ENCODE measurements around the gene USP31. TPM values are rescaled to one million over a fixed set of nuclear protein-coding genes. Genes with fewer than 3 reads are reported as not detected.

USP31 gene
- total RNA-seq, 1 experiment from 2014 or later = 23.6 TPM

DNA sequence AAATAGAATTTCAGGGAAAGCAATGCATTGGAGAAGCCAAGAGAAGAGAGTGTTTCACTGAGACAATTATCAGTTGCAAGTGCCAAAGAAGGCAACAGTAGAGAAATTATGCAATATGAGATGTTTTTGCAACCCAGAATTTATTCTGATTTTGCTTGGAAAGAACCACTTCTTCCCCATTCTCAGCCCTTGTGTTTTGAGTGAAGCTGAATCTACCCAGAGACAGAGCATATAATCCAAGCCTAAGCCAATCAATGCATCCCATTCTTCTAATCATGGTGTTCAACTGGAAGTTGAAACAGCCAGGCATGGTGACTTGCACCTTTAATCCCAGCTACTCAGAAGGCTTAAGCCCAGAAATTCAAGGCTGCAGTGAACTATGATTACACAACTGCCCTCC lies 26.4 kb upstream of the USP31 start:
- Mint-ChIP-seq H3K27me3 (ENCODE audit: unreplicated experiment) (peaks cover 87% of the 10 kb centered on the region), H3K36me3 (ENCODE audit: insufficient read depth, unreplicated experiment) (no peaks in the 10 kb centered on the region), H3K27ac (ENCODE audit: unreplicated experiment) (no peak overlapping the region), H3K9me3 (ENCODE audit: low read depth, unreplicated experiment) (no peaks in the 10 kb centered on the region), H3K4me3 (ENCODE audit: low read depth, unreplicated experiment) (no peak overlapping the region), H3K4me1 (ENCODE audit: low read depth, unreplicated experiment) (no peaks in the 10 kb centered on the region)
- CTCF ChIA-PET = no interaction called here
- TF ChIP-seq, protein P1, sequence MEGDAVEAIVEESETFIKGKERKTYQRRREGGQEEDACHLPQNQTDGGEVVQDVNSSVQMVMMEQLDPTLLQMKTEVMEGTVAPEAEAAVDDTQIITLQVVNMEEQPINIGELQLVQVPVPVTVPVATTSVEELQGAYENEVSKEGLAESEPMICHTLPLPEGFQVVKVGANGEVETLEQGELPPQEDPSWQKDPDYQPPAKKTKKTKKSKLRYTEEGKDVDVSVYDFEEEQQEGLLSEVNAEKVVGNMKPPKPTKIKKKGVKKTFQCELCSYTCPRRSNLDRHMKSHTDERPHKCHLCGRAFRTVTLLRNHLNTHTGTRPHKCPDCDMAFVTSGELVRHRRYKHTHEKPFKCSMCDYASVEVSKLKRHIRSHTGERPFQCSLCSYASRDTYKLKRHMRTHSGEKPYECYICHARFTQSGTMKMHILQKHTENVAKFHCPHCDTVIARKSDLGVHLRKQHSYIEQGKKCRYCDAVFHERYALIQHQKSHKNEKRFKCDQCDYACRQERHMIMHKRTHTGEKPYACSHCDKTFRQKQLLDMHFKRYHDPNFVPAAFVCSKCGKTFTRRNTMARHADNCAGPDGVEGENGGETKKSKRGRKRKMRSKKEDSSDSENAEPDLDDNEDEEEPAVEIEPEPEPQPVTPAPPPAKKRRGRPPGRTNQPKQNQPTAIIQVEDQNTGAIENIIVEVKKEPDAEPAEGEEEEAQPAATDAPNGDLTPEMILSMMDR (IDR thresholded peaks at IDR 0.05; ENCODE audit: unreplicated experiment) = no peak
- no TSS peak for BruUV-seq (replicated peaks)
- intact Hi-C loops (cut with micrococcal nuclease; ENCODE audit: unreplicated experiment) = no loop called here
- no peak for DNase-seq

DNA sequence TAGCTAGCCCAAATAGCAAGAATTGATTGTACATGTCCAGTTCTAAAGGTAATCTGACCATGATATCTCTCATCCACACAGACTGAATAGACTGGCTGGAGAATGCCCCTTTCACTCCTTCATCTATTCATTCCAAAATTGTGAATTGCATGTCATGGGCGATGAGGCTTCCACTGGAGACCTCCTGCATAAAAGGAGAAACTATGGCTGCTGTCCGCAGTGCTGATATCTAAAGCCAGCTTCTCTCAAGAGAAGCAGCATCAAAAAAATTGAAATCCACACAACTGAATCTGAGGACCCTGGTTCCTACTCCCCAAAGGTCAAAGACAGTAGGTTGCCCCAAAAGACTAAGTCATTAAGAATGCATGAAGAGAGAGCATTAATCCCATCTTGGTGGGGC lies 25.4 kb upstream of the USP31 start:
- no TSS peak for BruUV-seq (replicated peaks)
- H3K9me3 Mint-ChIP-seq (ENCODE audit: low read depth, unreplicated experiment) = no peaks in the 10 kb centered on the region
- H3K4me3 Mint-ChIP-seq (ENCODE audit: low read depth, unreplicated experiment) = no peak overlapping the region
- no peak overlapping the region for H3K27ac Mint-ChIP-seq (ENCODE audit: unreplicated experiment)
- H3K27me3 Mint-ChIP-seq (ENCODE audit: unreplicated experiment) = peaks cover 90% of the 10 kb centered on the region
- DNase-seq = no peak
- H3K4me1 Mint-ChIP-seq (ENCODE audit: low read depth, unreplicated experiment) = no peaks in the 10 kb centered on the region
- intact Hi-C loops (cut with micrococcal nuclease; ENCODE audit: unreplicated experiment) = no loop called here
- H3K36me3 Mint-ChIP-seq (ENCODE audit: insufficient read depth, unreplicated experiment) = no peaks in the 10 kb centered on the region
- CTCF ChIA-PET = no interaction called here
- TF ChIP-seq, protein P1 (IDR thresholded peaks at IDR 0.05; ENCODE audit: unreplicated experiment) = no peak

DNA sequence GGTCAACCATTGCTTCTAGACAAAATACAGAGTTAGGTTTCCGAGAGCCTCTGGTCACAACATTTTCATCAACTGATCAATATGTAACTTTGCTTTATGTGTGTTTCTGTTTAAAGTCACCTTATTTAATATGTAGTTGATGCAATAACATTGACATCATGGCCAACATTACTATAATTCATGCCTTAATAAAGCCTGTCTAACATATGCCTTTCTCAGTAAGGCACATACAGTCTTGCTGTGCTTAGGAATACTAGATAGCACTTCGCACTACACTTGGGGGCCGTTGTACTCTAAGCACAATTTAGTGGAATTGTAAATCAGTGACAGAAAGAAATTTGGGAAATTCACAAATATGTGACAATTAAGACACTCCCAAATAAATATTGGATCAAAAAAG lies 23.7 kb upstream of the USP31 start:
- DNase-seq = no peak
- Mint-ChIP-seq H3K4me3 (ENCODE audit: low read depth, unreplicated experiment) (no peak overlapping the region), H3K9me3 (ENCODE audit: low read depth, unreplicated experiment) (no peaks in the 10 kb centered on the region), H3K36me3 (ENCODE audit: insufficient read depth, unreplicated experiment) (no peaks in the 10 kb centered on the region), H3K27me3 (ENCODE audit: unreplicated experiment) (peaks cover 90% of the 10 kb centered on the region), H3K27ac (ENCODE audit: unreplicated experiment) (no peak overlapping the region), H3K4me1 (ENCODE audit: low read depth, unreplicated experiment) (no peaks in the 10 kb centered on the region)
- TF ChIP-seq, protein P1 (IDR thresholded peaks at IDR 0.05; ENCODE audit: unreplicated experiment) = no peak
- intact Hi-C loops (cut with micrococcal nuclease; ENCODE audit: unreplicated experiment) = no loop called here
- no TSS peak for BruUV-seq (replicated peaks)
- CTCF ChIA-PET = interaction anchor here (0.6 kb wide), 1 partner anchor 44 kb away, joined by 3 read pairs; no protein-coding TSS in a partner anchor

DNA sequence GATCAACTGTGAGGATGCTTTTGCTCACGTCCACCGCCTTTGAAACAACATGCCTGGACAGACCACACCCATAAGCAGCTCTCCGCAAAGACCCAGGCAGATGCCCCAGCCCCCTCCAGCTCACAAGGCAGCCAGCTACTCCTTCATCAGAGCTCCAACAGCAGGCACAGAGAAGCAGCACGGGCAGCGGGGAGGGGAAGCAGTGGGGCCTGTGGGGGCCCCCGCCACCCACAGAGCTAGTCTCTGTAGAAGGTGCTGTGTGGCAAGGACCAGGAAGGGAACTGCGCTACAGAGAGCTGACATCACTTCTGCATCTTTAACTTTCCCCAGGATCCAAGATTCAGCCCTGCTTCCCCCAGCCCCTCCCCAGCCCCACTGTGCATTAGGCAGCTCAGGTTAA lies 23.3 kb upstream of the USP31 start:
- intact Hi-C loops (cut with micrococcal nuclease; ENCODE audit: unreplicated experiment) = no loop called here
- Mint-ChIP-seq H3K27me3 (ENCODE audit: unreplicated experiment) (peaks cover 86% of the 10 kb centered on the region), H3K9me3 (ENCODE audit: low read depth, unreplicated experiment) (no peaks in the 10 kb centered on the region), H3K36me3 (ENCODE audit: insufficient read depth, unreplicated experiment) (no peaks in the 10 kb centered on the region), H3K4me3 (ENCODE audit: low read depth, unreplicated experiment) (no peak overlapping the region), H3K27ac (ENCODE audit: unreplicated experiment) (no peak overlapping the region), H3K4me1 (ENCODE audit: low read depth, unreplicated experiment) (no peaks in the 10 kb centered on the region)
- no peak for DNase-seq
- CTCF ChIA-PET = interaction anchor here (0.6 to 0.7 kb wide), 2 partner anchors 44 to 53 kb away, joined by 3 read pairs; no protein-coding TSS in a partner anchor
- BruUV-seq (replicated peaks) = no TSS peak
- TF ChIP-seq, protein P1 (IDR thresholded peaks at IDR 0.05; ENCODE audit: unreplicated experiment) = no peak

All from Calu3 (cell line).